ENCODE results near the gene KIF5A. TPM values are rescaled to one million over a fixed set of nuclear protein-coding genes. Genes with fewer than 3 reads are reported as not detected.
A peak's percentile ranks its signal among the peaks of the same experiment; 100 is the strongest.

The KIF5A gene
- total RNA-seq, 1 experiment from 2014 or later = 0.40 TPM

GRCh38 chr12:57618966-57619433, 69.2 kb downstream of the KIF5A start:
- in situ Hi-C loops (cut with HindIII; ENCODE audit: low pct_unique_long_range_greater_than_20kb, low sequenced_read_pairs) = no loop called here
- no peak for DNase-seq (ENCODE audit: low read depth, low spot score)

DNA sequence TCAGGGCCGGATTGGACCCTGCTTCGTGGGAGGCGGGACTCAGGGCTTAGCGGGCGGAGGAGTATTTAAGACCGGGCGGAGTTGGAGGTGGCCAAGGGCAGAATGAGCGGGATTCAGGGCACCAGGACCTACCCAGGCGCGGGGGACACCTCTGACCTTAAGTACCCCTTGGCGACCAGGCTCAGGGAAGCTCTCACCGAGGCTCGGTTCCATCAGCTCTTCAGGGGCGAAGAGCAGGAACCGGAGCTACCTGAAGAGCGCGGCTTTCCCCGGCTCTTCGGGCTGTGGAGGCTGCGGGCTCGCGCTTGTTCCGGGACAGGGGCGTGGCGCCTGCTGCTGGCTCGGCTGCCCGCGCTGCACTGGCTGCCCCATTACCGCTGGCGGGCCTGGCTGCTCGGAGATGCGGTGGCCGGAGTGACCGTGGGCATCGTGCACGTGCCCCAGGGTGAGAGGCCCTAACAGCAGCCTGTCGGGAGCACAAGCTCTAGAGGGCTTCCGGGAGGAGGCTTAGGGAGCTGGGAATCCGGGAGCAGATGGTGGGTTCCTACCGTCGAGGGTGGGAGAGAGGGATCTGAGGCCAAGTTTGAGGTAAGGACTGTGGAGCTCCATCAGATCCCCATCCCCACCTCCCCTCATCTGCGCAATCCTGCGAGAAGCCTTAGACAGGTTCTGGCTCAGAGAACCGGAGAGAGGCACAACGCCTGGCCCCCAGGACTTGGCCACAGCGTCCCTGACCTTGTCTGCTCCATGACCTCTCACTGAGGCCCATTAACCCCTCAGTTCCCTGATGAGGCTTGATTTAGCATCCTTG, 69.8 kb downstream of the KIF5A start:
- in situ Hi-C loops (cut with HindIII; ENCODE audit: low pct_unique_long_range_greater_than_20kb, low sequenced_read_pairs) = no loop called here

DNA sequence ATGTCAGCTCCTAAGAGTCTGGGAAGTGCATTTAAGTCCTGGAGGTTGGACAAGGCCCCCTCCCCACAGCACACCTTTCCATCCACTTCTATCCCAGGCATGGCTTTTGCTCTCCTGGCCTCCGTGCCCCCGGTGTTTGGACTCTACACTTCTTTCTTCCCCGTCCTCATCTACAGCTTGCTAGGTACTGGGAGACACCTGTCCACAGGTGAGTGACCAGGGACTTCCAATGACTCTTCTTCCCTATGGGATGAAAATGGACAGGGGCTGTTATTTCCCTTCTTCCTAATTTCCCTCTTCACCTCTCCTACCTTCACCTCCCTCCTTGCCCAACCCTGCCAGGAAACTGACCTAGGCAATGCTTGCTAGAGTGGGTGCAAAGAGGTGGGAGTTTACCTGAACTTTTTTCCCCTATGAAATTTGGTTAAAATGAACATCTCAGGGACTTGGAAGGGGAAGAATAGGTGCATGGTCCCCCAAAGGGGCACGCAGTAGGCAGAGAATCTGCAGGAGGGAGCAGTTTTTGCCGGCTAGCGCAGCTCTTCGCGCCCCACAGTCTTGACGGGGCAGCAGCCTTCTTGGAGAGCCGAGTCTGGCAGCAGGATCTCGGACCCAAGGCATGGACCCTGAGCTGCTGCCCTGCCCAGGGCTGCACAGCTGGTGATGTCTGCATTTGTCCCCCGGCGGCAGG, 70.5 kb downstream of the KIF5A start:
- no peak for DNase-seq (ENCODE audit: low read depth, low spot score)
- in situ Hi-C loops (cut with HindIII; ENCODE audit: low pct_unique_long_range_greater_than_20kb, low sequenced_read_pairs) = no loop called here

More for the DNA sequence above, 69.8 kb downstream of the KIF5A start:
- no peak for DNase-seq (ENCODE audit: low read depth, low spot score)

GRCh38 chr12:57620936-57621496, 71.2 kb downstream of the KIF5A start:
- in situ Hi-C loops (cut with HindIII; ENCODE audit: low pct_unique_long_range_greater_than_20kb, low sequenced_read_pairs) = no loop called here
- DNase-seq (ENCODE audit: low read depth, low spot score) = no peak

- DNase-seq (ENCODE audit: low read depth, low spot score) = peak; percentile 58
- in situ Hi-C loops (cut with HindIII; ENCODE audit: low pct_unique_long_range_greater_than_20kb, low sequenced_read_pairs) = no loop called here
These were observed 71.9 kb downstream of the KIF5A start for GRCh38 chr12:57621497-57622292.

DNA sequence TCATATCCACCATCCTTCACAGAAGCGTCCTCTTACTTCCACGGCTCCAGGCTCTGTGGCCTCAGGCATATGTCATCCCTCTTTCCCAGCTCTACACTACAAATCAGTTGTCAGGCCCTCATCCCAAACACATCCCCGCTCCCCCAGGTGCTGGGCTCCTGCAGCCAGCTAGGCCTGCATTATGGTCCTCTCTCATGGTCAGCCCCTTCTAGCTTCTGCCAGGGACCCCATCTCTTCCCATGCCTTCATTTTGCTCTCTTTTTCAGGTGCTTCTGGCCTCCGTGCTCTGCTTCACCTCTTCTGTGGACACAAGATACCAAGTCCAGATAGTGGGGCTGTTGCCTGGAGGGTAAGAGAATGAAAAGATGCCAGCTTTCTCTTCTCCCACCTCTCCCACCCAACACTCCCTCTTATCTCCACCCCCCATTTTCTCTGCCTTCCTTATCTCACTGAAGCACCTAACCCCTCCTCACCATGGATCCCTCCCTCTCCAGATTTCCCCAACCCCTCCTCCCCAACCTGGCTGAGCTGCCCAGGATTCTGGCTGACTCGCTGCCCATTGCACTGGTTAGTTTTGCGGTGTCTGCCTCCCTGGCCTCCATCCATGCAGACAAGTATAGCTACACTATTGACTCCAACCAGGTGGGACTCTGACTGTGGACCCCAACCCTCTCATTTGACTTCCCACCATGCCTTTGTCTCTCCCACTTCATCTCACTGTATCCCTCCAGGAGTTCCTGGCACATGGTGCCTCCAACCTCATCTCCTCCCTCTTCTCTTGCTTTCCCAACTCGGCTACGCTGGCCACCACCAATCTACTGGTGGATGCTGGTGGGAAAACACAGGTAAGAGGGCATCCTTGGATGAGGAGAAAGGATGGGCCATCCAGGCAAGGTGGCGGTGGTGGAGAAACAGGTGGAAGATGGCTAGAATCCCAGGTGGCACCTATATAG, 72.7 kb downstream of the KIF5A start:
- in situ Hi-C loops (cut with HindIII; ENCODE audit: low pct_unique_long_range_greater_than_20kb, low sequenced_read_pairs) = no loop called here
- DNase-seq (ENCODE audit: low read depth, low spot score) = no peak

DNA sequence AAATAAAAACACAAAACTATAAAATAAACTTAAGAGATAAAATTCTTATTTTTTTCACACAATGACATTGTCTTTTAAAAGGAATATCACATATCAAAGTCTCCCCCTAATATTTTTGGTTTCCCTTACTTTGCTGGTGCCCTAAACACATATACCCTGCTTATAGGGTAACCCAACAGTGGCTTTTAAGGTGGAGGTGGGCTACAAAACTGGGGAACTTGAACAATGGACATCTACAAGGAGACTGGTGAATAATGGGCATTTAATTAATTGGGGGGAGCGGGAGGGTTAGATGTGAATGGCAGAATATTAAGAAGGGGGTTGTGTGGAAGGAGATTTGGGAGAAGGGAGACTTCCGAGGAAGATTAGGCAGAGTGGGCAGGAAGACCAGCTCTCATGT, 73.5 kb downstream of the KIF5A start:
- in situ Hi-C loops (cut with HindIII; ENCODE audit: low pct_unique_long_range_greater_than_20kb, low sequenced_read_pairs) = no loop called here
- no peak for DNase-seq (ENCODE audit: low read depth, low spot score)

- DNase-seq (ENCODE audit: low read depth, low spot score) = no peak
- in situ Hi-C loops (cut with HindIII; ENCODE audit: low pct_unique_long_range_greater_than_20kb, low sequenced_read_pairs) = no loop called here
These were observed 74.1 kb downstream of the KIF5A start for GRCh38 chr12:57623811-57624390.

GRCh38 chr12:57624441-57625220, 74.8 kb downstream of the KIF5A start:
- in situ Hi-C loops (cut with HindIII; ENCODE audit: low pct_unique_long_range_greater_than_20kb, low sequenced_read_pairs) = no loop called here

DNA sequence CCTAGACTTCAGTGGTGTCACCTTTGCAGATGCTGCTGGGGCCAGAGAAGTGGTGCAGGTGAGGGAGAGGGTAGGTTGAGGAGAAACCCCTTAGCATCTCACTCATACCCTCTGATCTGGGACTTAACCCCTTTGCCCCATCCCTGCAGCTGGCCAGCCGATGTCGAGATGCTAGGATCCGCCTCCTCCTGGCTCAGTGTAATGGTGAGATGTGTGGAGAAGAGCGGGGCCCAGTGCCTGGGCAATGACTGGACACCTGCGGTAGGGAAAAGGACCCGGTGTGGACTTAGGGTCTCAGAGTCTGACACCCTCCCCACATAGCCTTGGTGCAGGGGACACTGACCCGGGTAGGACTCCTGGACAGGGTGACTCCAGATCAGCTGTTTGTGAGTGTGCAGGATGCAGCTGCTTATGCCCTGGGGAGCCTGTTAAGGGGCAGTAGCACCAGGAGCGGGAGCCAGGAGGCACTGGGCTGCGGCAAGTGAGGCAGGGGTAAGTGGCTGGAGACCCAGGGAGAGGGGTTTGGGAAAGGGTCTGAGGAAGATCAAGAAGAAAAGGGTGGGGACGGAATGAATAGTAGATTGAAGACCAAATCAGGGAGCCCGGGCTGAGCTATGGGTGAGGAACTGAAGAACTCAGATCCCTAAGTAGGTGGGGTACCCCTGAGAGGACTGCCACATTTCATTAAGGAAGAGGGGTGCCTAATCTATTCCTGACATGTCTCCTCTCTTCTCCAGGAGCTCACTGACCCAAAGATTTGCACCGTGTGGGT, 75.6 kb downstream of the KIF5A start:
- DNase-seq (ENCODE audit: low read depth, low spot score) = no peak
- in situ Hi-C loops (cut with HindIII; ENCODE audit: low pct_unique_long_range_greater_than_20kb, low sequenced_read_pairs) = no loop called here

More at GRCh38 chr12:57624441-57625220, 74.8 kb downstream of the KIF5A start:
- no peak for DNase-seq (ENCODE audit: low read depth, low spot score)

DNA sequence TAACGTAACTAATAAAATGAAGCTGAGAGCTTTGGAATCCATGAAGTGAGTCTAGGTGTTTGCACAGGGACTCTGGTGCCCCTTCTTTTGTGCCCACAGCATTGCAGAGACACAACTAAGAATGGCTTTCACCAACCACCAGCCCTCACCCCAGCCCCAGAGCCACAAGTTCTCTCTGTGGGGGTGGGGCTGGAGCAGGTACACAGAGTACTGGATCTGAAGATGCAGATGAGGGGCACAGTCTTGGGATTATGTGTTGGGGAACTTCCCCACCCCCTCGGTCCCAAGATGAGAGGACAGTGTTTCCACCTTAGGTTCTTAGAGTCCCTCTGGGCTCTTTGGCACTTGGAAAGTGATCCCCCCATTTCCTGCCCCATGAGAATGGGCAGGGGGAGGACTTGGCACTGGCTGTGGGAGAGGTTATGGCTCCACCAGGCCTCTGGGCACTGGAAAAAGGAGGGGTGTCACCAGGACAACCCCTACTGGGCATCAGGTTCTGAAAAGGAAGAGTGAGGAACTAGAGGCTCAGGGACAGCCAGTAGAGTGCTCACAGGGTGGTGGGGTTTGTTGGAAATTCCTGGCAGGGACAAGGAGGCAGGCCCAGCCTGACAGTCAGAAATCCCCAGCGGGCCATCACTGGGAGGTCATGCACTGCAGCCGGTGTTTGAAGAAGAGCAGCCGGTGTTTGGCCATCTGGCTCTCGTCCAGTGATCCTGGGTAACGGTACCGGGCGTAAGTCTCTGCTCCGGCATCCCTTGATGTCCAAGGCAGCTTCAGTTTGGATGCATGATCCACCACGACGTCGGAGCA, 76.5 kb downstream of the KIF5A start:
- no peak for DNase-seq (ENCODE audit: low read depth, low spot score)
- in situ Hi-C loops (cut with HindIII; ENCODE audit: low pct_unique_long_range_greater_than_20kb, low sequenced_read_pairs) = no loop called here

DNA sequence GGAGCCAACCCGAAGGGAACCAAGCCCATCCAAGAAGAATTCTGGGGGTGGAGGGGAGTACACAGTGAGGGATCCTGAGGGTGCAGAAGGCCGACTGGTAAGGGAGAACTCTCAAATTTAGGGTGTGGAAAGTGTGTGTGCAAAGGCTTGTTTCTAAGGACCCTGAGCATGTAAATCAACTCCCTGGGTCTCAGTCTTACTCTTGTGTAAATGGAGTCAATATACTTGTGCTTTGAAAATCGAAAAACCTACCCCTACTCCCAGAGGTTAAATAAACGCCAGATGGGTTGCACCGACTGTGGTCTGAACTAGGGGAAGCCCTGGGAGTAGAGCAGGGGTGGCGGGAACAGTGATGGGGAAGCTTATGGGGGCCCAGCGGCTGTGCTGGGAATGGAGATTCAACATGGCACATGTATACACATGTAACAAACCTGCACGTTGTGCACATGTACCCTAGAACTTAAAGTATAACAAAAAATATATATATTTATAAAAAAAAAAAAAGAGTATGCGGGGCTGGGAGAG, 77.1 kb downstream of the KIF5A start:
- DNase-seq (ENCODE audit: low read depth, low spot score) = no peak
- in situ Hi-C loops (cut with HindIII; ENCODE audit: low pct_unique_long_range_greater_than_20kb, low sequenced_read_pairs) = no loop called here

GRCh38 chr12:57627501-57628279, 77.8 kb downstream of the KIF5A start:
- DNase-seq (ENCODE audit: low read depth, low spot score) = no peak
- in situ Hi-C loops (cut with HindIII; ENCODE audit: low pct_unique_long_range_greater_than_20kb, low sequenced_read_pairs) = no loop called here
